LNCAP (cell line): ENCODE data around the gene FGF14.

Experiments used
- TF ChIP-seq, protein P1 (sequence below): fragments of 450-650 bp; IDR thresholded peaks from 2 replicates; pipeline ENCODE4 v1.5.1; 2017; ENCODE audit warnings: mild to moderate bottlenecking

FGF14 gene

DNA sequence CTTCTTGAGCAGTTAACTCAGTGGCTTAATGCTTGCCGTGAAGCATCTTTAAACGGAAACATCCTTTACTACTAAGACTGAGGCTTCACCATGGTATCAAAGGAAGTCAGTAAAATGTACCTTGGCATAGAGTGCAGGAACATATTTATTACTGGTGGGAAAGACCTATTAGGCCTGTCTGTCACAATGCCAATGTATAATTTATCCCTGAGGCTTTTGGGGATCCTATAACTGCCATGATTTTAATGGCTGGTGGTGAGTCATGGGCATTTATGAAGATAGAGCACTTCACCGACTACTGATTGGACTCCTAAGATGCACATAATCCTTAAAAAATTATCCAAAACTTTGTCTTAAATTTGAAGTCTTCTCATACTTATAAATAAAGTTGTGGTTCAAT is 79.6 kb downstream of the FGF14 start:
- TF ChIP-seq, protein P1, sequence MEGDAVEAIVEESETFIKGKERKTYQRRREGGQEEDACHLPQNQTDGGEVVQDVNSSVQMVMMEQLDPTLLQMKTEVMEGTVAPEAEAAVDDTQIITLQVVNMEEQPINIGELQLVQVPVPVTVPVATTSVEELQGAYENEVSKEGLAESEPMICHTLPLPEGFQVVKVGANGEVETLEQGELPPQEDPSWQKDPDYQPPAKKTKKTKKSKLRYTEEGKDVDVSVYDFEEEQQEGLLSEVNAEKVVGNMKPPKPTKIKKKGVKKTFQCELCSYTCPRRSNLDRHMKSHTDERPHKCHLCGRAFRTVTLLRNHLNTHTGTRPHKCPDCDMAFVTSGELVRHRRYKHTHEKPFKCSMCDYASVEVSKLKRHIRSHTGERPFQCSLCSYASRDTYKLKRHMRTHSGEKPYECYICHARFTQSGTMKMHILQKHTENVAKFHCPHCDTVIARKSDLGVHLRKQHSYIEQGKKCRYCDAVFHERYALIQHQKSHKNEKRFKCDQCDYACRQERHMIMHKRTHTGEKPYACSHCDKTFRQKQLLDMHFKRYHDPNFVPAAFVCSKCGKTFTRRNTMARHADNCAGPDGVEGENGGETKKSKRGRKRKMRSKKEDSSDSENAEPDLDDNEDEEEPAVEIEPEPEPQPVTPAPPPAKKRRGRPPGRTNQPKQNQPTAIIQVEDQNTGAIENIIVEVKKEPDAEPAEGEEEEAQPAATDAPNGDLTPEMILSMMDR: no peak

DNA sequence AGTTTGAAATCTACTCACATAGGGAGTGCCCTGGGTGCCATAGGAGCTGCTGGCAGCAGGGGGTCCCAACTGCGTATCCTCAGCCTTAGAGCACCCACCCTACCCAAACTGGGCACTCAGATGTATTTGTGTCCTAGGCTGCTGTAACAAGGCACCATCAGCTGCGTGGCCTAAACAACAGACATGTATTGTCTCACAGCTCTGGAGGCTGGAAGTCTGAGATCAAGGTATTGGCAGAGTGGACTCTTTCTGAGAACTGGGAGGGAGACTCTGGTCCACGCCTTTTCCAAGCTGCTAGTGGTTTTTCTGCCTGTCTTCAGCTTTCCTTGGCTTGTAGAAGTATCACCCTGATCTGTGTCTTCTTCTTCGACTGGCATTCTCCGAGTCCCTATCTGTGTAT is 83.6 kb downstream of the FGF14 start:
- TF ChIP-seq, protein P1: no peak

DNA sequence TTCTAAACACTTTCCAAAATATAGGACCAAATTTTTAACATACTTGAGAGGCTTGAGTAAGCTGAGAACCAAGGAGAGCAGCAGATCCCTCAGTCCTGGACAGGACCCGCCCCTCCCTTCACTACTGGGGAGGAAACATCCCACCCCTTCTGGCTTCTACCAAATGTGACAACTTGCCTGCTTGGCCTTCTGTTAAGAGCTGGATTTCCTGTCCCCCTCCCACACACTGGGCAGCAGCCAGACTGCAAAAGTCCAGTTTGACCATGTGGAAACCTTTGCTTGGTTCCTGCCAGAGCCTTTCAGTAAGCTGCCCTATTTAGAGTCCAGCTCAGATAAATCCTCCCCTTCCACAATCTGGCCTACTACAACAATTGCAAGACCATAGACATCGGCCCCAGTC is 84.3 kb downstream of the FGF14 start:
- TF ChIP-seq, protein P1: no peak

DNA sequence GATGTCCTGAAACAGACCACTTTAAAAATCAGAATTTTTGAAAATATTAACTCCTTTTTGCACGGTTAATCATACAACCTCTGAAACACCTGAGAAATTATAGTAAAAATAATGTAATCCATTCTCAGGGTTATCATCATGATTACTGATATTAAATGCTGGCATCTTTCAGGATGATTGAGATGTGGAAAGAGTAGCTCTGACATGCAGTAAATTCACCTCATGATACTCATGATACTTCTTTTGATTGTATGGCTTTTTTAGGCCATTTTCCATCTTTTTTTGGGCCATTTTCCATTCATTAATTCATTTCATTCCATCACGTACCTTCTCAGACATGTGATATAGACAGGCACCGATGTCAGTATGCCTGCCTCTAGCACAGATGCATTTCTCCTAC is 85.1 kb downstream of the FGF14 start:
- TF ChIP-seq, protein P1: no peak

DNA sequence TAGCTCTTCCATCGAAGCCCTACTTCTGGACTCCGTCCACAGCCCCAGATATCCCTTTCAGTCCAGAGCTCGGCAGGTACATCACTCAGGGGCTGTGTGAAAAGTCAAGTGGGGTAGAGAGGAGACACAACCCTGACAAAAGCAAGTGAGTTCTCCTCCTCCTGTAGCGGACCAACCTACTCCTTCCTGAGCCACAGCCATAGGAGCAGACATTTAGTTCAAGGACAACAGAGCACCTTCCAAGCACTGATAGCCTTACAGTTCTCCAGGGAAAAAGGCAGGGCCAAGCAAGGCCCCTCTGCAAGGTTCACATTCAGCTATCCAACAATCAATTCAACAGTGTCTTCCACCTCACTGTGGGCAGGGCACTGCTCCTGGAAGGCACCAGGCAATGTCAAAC is 89.0 kb downstream of the FGF14 start:
- TF ChIP-seq, protein P1: no peak

DNA sequence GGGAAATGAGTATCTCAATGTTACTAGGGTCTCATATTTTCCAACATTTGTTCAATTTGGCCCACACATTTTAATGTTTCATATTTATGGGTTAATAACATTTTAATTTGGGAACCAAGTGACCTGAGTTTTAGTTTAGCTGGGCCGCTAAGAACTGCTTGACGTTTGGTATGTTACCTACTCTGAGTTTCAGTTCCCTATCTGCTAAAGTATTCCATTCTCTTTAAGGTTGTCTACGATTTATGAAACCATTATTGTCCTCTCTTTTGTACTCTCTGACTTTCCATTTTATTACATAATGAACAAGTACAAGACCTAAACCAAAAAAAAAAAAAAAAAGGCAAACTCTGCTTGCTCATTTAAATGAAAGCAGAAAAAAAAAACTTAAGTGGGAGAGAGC is 89.9 kb downstream of the FGF14 start:
- TF ChIP-seq, protein P1: no peak

DNA sequence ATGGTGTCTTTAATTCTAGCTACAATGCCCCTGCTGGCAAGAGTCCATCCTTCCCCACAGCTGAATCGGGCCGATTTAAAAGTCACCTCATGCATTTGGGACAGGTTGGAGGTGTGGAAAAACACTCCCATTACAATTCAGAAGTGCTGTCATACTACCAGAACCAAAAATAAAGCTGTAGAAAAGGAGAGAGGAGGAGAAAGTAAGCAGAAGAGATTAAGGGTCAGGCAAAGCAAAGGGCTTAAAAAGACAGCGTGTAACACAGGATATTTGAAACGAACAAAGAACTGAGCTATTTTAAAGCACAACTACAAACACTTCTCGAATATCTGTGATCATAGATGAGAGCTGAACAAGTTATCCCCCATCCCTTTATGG is 90.4 kb downstream of the FGF14 start:
- TF ChIP-seq, protein P1: no peak

DNA sequence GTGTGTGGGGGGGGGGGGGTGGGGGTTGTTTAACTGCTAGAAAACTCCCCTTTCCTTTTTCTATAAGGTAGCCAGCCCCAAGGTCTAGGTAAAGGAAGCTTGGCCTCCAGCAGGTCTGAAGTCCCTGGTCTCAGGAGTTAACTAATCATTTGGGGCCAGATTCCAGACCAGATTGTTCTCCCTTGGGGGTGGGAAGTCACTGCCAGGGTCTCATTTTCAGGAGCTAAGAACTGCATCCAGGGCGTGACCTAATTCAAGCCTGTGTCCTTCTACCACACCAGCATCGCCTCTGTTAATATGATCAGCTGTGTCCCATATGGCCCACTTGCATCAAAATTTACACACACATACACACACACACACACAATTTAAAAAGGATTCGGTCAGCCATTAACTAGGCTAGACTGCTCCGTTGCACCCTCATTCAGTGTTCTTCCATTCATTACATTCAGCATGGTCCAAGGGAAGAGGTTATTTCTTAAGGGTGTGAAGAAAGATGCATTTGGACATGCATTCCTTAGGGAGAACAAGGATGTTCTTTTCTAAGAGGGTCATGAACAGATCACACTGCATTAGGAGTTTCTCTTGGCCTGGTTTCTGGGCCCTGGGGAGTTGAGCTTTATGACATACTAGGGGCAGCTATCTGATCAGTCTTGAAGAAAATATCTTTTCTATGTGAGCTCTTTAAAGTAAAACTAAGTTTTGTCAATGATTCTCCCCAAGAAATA is 91.0 kb downstream of the FGF14 start:
- TF ChIP-seq, protein P1: no peak
